ENCODE results near the gene AP3B2.

DNA sequence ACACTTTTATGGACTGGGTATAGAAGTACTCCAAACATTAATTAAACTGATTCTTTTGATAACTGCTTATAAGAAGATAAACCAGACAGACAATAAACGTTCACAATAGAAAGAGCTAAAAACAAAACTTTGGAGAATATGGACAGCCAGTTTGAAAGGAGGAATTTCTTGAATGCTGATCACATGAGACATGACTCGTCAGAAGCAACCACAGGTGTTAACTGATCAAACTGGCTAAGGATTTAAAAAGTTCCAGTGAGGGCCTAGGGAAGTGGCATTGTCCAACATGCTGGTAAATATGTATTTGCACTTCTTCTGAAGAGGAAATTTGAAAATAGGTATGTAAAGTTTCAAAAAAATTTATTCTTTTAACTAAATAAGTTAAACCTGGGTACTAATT, 29.4 kb upstream of the AP3B2 start:
- TF ChIP-seq POLR2A (IDR thresholded peaks at IDR 0.05; ENCODE audit: borderline replicate concordance, extremely low read depth, insufficient read depth, insufficient read length) = no peak
- no peak for TF ChIP-seq YY1 (IDR thresholded peaks at IDR 0.05; ENCODE audit: extremely low read depth, insufficient replicate concordance, low read depth, low read length)
- no peak for TF ChIP-seq EZH2 (IDR thresholded peaks at IDR 0.05)
- TF ChIP-seq, protein P1, sequence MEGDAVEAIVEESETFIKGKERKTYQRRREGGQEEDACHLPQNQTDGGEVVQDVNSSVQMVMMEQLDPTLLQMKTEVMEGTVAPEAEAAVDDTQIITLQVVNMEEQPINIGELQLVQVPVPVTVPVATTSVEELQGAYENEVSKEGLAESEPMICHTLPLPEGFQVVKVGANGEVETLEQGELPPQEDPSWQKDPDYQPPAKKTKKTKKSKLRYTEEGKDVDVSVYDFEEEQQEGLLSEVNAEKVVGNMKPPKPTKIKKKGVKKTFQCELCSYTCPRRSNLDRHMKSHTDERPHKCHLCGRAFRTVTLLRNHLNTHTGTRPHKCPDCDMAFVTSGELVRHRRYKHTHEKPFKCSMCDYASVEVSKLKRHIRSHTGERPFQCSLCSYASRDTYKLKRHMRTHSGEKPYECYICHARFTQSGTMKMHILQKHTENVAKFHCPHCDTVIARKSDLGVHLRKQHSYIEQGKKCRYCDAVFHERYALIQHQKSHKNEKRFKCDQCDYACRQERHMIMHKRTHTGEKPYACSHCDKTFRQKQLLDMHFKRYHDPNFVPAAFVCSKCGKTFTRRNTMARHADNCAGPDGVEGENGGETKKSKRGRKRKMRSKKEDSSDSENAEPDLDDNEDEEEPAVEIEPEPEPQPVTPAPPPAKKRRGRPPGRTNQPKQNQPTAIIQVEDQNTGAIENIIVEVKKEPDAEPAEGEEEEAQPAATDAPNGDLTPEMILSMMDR (IDR thresholded peaks at IDR 0.05 in 2 of 3, conservative IDR thresholded peaks at IDR 0.05 in 1 of 3; ENCODE audit: borderline replicate concordance in 1 of 3, insufficient read depth in 1 of 3, low read depth in 2 of 3, low read length in 2 of 3) = no peak
- no peak for TF ChIP-seq TCF7L2 (IDR thresholded peaks at IDR 0.05; ENCODE audit: borderline replicate concordance, extremely low read depth, insufficient read depth, insufficient read length)
- TF ChIP-seq, protein P2, sequence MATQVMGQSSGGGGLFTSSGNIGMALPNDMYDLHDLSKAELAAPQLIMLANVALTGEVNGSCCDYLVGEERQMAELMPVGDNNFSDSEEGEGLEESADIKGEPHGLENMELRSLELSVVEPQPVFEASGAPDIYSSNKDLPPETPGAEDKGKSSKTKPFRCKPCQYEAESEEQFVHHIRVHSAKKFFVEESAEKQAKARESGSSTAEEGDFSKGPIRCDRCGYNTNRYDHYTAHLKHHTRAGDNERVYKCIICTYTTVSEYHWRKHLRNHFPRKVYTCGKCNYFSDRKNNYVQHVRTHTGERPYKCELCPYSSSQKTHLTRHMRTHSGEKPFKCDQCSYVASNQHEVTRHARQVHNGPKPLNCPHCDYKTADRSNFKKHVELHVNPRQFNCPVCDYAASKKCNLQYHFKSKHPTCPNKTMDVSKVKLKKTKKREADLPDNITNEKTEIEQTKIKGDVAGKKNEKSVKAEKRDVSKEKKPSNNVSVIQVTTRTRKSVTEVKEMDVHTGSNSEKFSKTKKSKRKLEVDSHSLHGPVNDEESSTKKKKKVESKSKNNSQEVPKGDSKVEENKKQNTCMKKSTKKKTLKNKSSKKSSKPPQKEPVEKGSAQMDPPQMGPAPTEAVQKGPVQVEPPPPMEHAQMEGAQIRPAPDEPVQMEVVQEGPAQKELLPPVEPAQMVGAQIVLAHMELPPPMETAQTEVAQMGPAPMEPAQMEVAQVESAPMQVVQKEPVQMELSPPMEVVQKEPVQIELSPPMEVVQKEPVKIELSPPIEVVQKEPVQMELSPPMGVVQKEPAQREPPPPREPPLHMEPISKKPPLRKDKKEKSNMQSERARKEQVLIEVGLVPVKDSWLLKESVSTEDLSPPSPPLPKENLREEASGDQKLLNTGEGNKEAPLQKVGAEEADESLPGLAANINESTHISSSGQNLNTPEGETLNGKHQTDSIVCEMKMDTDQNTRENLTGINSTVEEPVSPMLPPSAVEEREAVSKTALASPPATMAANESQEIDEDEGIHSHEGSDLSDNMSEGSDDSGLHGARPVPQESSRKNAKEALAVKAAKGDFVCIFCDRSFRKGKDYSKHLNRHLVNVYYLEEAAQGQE (IDR thresholded peaks at IDR 0.05; ENCODE audit: low read depth) = no peak
- TF ChIP-seq JUND (IDR thresholded peaks at IDR 0.05) = no peak
- TF ChIP-seq, protein P3, sequence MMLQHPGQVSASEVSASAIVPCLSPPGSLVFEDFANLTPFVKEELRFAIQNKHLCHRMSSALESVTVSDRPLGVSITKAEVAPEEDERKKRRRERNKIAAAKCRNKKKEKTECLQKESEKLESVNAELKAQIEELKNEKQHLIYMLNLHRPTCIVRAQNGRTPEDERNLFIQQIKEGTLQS (IDR thresholded peaks at IDR 0.05) = no peak
- no peak for TF ChIP-seq ZNF274 (IDR thresholded peaks at IDR 0.05; ENCODE audit: low read depth, low read length)
- no peak for TF ChIP-seq SP1 (IDR thresholded peaks at IDR 0.05; ENCODE audit: low read depth)
- TF ChIP-seq SRF (IDR thresholded peaks at IDR 0.05; ENCODE audit: low read depth) = no peak
- TF ChIP-seq, protein P4, sequence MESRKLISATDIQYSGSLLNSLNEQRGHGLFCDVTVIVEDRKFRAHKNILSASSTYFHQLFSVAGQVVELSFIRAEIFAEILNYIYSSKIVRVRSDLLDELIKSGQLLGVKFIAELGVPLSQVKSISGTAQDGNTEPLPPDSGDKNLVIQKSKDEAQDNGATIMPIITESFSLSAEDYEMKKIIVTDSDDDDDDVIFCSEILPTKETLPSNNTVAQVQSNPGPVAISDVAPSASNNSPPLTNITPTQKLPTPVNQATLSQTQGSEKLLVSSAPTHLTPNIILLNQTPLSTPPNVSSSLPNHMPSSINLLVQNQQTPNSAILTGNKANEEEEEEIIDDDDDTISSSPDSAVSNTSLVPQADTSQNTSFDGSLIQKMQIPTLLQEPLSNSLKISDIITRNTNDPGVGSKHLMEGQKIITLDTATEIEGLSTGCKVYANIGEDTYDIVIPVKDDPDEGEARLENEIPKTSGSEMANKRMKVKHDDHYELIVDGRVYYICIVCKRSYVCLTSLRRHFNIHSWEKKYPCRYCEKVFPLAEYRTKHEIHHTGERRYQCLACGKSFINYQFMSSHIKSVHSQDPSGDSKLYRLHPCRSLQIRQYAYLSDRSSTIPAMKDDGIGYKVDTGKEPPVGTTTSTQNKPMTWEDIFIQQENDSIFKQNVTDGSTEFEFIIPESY (IDR thresholded peaks at IDR 0.05; ENCODE audit: extremely low read depth, insufficient replicate concordance, low read length) = no peak

Measured in HCT116 (cell line).